CD4-positive, alpha-beta T cell treated with Interleukin-21 for 1 hour (primary cell): Measurements from ENCODE around the gene CNFN.
"Not testable (repeated sequence)": the region's sequence is repeated elsewhere in the genome, so short reads cannot be mapped to it uniquely, and the experiment has no call there.

Experiments used
- DNase-seq: peaks from one replicate; pipeline ENCODE4 v3.0.0-alpha.2; 2020

CNFN gene

GRCh38 chr19:42348211-42348610 lies 41.9 kb downstream of the CNFN start:
- DNase-seq = no peak

- no peak for DNase-seq
Measured at GRCh38 chr19:42345191-42345812, 44.8 kb downstream of the CNFN start.

- no peak for DNase-seq
Measured at GRCh38 chr19:42344336-42344893, 45.7 kb downstream of the CNFN start.

GRCh38 chr19:42343344-42344110 lies 46.6 kb downstream of the CNFN start:
- DNase-seq = no peak

- DNase-seq = not testable (repeated sequence)
Measured at GRCh38 chr19:42339922-42340321, 50.2 kb downstream of the CNFN start.

GRCh38 chr19:42339126-42339860 lies 50.8 kb downstream of the CNFN start:
- not testable (repeated sequence) for DNase-seq
